CD14-positive monocyte (primary cell): ENCODE results near the gene NEDD8. TPM values are rescaled to one million over a fixed set of nuclear protein-coding genes. Genes with fewer than 3 reads are reported as not detected.

Source experiments
- DNase-seq, 3 donors: peaks; one replicate each; pipeline ENCODE4 v3.0.0-alpha.2; 2011 to 2022
- H2AFZ ChIP-seq: 2 replicates; pipeline ENCODE4 v1.6.0; 2012; ENCODE audit warnings: mild to moderate bottlenecking, low read depth, low read length, inconsistent platforms; ENCODE audit not compliant: insufficient read depth, poor library complexity, severe bottlenecking
- H3K27ac ChIP-seq, 2 donors: 1 replicate in 1 of 2; 2 replicates in 1 of 2; pipeline ENCODE4 v1.5.1; 2012 to 2013; ENCODE audit warnings: low read length in 2 of 2, control low read depth in 1 of 2, inconsistent platforms in 1 of 2, low read depth in 1 of 2, mild to moderate bottlenecking in 1 of 2
- H3K27me3 ChIP-seq, 2 donors: one replicate each; pipeline versions ENCODE4 v1.6.0 to v1.6.1; 2011 to 2013; ENCODE audit warnings: low read length in 2 of 2; ENCODE audit not compliant: control insufficient read depth in 2 of 2, insufficient read depth in 2 of 2
- H3K36me3 ChIP-seq, 2 donors: replicated peaks in 1 of 2; 1 replicate in 1 of 2; 2 replicates in 1 of 2; pipeline versions ENCODE4 v1.5.1 to v1.6.1; 2012 to 2013; ENCODE audit warnings: low read length in 2 of 2, control low read depth in 1 of 2, inconsistent platforms in 1 of 2, mild to moderate bottlenecking in 1 of 2; ENCODE audit not compliant: insufficient read depth in 2 of 2, control insufficient read depth in 1 of 2
- H3K4me1 ChIP-seq, 2 donors: 1 replicate in 1 of 2; 2 replicates in 1 of 2; pipeline versions ENCODE4 v1.5.1 to v1.6.1; 2012 to 2013; ENCODE audit warnings: low read length in 2 of 2, control low read depth in 1 of 2, inconsistent platforms in 1 of 2, mild to moderate bottlenecking in 1 of 2, moderate library complexity in 1 of 2; ENCODE audit not compliant: insufficient read depth in 2 of 2, control insufficient read depth in 1 of 2
- H3K4me2 ChIP-seq: replicated peaks from 2 replicates; pipeline ENCODE3; 2012; ENCODE audit warnings: low read length, moderate library complexity, mild to moderate bottlenecking; ENCODE audit not compliant: poor library complexity, severe bottlenecking; ENCODE audit errors: extremely low read depth
- H3K4me3 ChIP-seq, 3 experiments: fragments of 200-600 bp in 1 of 3; sonication (generic) in 1 of 3; replicated peaks in 1 of 3; 1 replicate in 2 of 3; 2 replicates in 1 of 3; pipeline ENCODE4 v1.5.1; 2011 to 2013; ENCODE audit warnings: low read length in 3 of 3, mild to moderate bottlenecking in 3 of 3, control low read depth in 2 of 3, low read depth in 2 of 3, inconsistent platforms in 1 of 3, moderate library complexity in 1 of 3
- H3K79me2 ChIP-seq: 2 replicates; pipeline ENCODE4 v1.6.0; 2012; ENCODE audit warnings: mild to moderate bottlenecking, control low read depth, inconsistent platforms, low read length, moderate library complexity; ENCODE audit not compliant: insufficient read depth
- H3K9ac ChIP-seq: 2 replicates; pipeline ENCODE4 v1.6.0; 2017; ENCODE audit warnings: low read length, mild to moderate bottlenecking; ENCODE audit not compliant: insufficient read depth, poor library complexity, severe bottlenecking
- H3K9me3 ChIP-seq, 2 donors: replicated peaks in 1 of 2; 1 replicate in 1 of 2; 2 replicates in 1 of 2; pipeline versions ENCODE4 v1.5.1 to v1.6.1; 2012 to 2013; ENCODE audit warnings: low read length in 2 of 2, control low read depth in 1 of 2; ENCODE audit not compliant: control insufficient read depth in 1 of 2, insufficient read depth in 1 of 2
- H4K20me1 ChIP-seq: 2 replicates; pipeline ENCODE4 v1.6.0; 2012; ENCODE audit warnings: mild to moderate bottlenecking, low read length, control low read depth, moderate library complexity; ENCODE audit not compliant: insufficient read depth
- H3K27ac Mint-ChIP-seq, 7 donors: one replicate each; pipeline ENCODE4 v1.8.0; 2020; ENCODE audit warnings: mild to moderate bottlenecking in 7 of 7, mixed read lengths in 7 of 7, moderate library complexity in 6 of 7, inconsistent platforms in 2 of 7
- H3K27me3 Mint-ChIP-seq, 3 donors: one replicate each; pipeline ENCODE4 v1.8.0; 2021 to 2022; ENCODE audit warnings: low read depth in 3 of 3, mild to moderate bottlenecking in 3 of 3, mixed read lengths in 3 of 3, moderate library complexity in 3 of 3, inconsistent platforms in 1 of 3
- H3K36me3 Mint-ChIP-seq, 2 donors: one replicate each; pipeline ENCODE4 v1.8.0; 2020; ENCODE audit warnings: mixed read lengths in 2 of 2, inconsistent platforms in 1 of 2, mild to moderate bottlenecking in 1 of 2
- H3K4me1 Mint-ChIP-seq: one replicate; pipeline ENCODE4 v1.8.0; 2020; ENCODE audit warnings: mild to moderate bottlenecking, mixed read lengths
- H3K4me3 Mint-ChIP-seq, 2 donors: one replicate each; pipeline ENCODE4 v1.8.0; 2020; ENCODE audit warnings: mild to moderate bottlenecking in 2 of 2, mixed read lengths in 2 of 2, moderate library complexity in 1 of 2
- H3K9me3 Mint-ChIP-seq, 7 donors: one replicate each; pipeline ENCODE4 v1.8.0; 2020 to 2022; ENCODE audit warnings: mixed read lengths in 7 of 7, mild to moderate bottlenecking in 6 of 7, moderate library complexity in 6 of 7, inconsistent platforms in 2 of 7
- CTCF ChIP-seq: fragments of 200-600 bp; IDR thresholded peaks from one replicate; pipeline ENCODE4 v1.8.0; 2022; ENCODE audit warnings: antibody characterized with exemption, mild to moderate bottlenecking
- WGBS: methylation state at CpG from one replicate; pipeline ENCODE4 v1.1.5; 2013; ENCODE audit warnings: missing lambda C conversion rate; ENCODE audit not compliant: insufficient coverage; 5-methylcytosine and 5-hydroxymethylcytosine counted together
- intact Hi-C, 2 donors: fragments of 100-400 bp; cut with micrococcal nuclease; formaldehyde crosslinking; loops; one replicate each; pipeline versions ENCODE4 v1.15.0 to v1.15.1; 2023
- polyA plus RNA-seq, 3 donors: library from polyadenylated mRNA; depleted of rRNA in 1 of 3; unstranded in 2 of 3; stranded (reverse) in 1 of 3; fragments of 300-500 nt in 2 of 3; fragments of >200 nt in 1 of 3; fragmentation: Illumina TruSeq in 2 of 3; gene quantifications; 1 replicate in 2 of 3; 2 replicates in 1 of 3; pipeline ENCODE4 v1.2.3, GENCODE V29; 2012 to 2021

The NEDD8 gene
- polyA plus RNA-seq, 3 donors, result 164 to 335 (median 306) TPM

GRCh38 chr14:24179294-24179960, 52.7 kb downstream of the NEDD8 start:
- Histone ChIP-seq H3K9ac (no peak overlapping the region), H2AFZ (no peak overlapping the region), H3K79me2 (no peaks in the 10 kb centered on the region), H3K27ac (no peak overlapping the region), H3K36me3 (peaks cover 75 to 97% of the 10 kb centered on the region in 2 donors), H4K20me1 (no peaks in the 10 kb centered on the region), H3K4me1 (no peaks in the 10 kb centered on the region), H3K27me3 (no peaks in the 10 kb centered on the region), H3K4me3 (no peak overlapping the region), H3K9me3 (no peaks in the 10 kb centered on the region), H3K4me2 (no peak overlapping the region)
- intact Hi-C loops, result no loop called here
- H3K36me3 Mint-ChIP-seq, result peaks cover 78 to 97% of the 10 kb centered on the region in 2 donors
- no peaks in the 10 kb centered on the region for H3K9me3 Mint-ChIP-seq
- peaks cover 0 to 1% (median 0%) of the 10 kb centered on the region in 3 donors for H3K27me3 Mint-ChIP-seq
- no peak overlapping the region for H3K4me3 Mint-ChIP-seq
- TF ChIP-seq CTCF, result no peak
- no peak for DNase-seq
- H3K4me1 Mint-ChIP-seq, result no peaks in the 10 kb centered on the region
- 95% methylated on average over 7 of the region's 14 CpGs for WGBS
- H3K27ac Mint-ChIP-seq, result peak overlapping the region in 1 of 7 donors; percentile 47

GRCh38 chr14:24178399-24179178, 53.6 kb downstream of the NEDD8 start:
- Histone ChIP-seq H2AFZ (no peak overlapping the region), H4K20me1 (no peaks in the 10 kb centered on the region), H3K4me2 (no peak overlapping the region), H3K4me3 (no peak overlapping the region), H3K27me3 (no peaks in the 10 kb centered on the region), H3K9ac (no peak overlapping the region), H3K27ac (no peak overlapping the region), H3K36me3 (peaks cover 75 to 91% of the 10 kb centered on the region in 2 donors), H3K9me3 (no peaks in the 10 kb centered on the region), H3K79me2 (no peaks in the 10 kb centered on the region), H3K4me1 (no peaks in the 10 kb centered on the region)
- WGBS, result no CpG with 5 or more reads among the region's 12 CpGs
- Mint-ChIP-seq H3K27me3 (peaks cover 0 to 2% (median 0%) of the 10 kb centered on the region in 3 donors), H3K4me3 (no peak overlapping the region), H3K9me3 (no peaks in the 10 kb centered on the region), H3K27ac (peak overlapping the region in 2 of 7 donors; percentile 47 to 50), H3K36me3 (peaks cover 79 to 98% of the 10 kb centered on the region in 2 donors), H3K4me1 (no peaks in the 10 kb centered on the region)
- TF ChIP-seq CTCF, result no peak
- intact Hi-C loops, result no loop called here
- no peak for DNase-seq
